K562 (cell line): ENCODE measurements around the gene DEF6. TPM values are rescaled to one million over a fixed set of nuclear protein-coding genes. Genes with fewer than 3 reads are reported as not detected.

Experiments
- ATAC-seq: fragments of 200-7000 bp; cut with Tn5 transposase; 3 replicates; pipeline ENCODE4 v1.9.1; 2020; ENCODE audit warnings: moderate library complexity
- BruUV-seq: library from RNA; stranded (reverse); fragments of 400-500 nt; replicated peaks from 2 replicates; lab custom pipeline; 2021; lab: Mats Ljungman, UMichigan
- CTCF ChIA-PET: fragments of 300-600 bp; formaldehyde crosslinking; extraction: SDS; loops from one replicate; lab custom pipeline; 2021; ENCODE audit warnings: low intra/inter-chr PET ratio; lab: Yijun Ruan, JAX
- POLR2A ChIA-PET: fragments of 300-600, 350-650 bp; sonication (Branson Sonifier 250); formaldehyde crosslinking; extraction: SDS; loops from one replicate; lab custom pipeline; 2021; ENCODE audit warnings: antibody characterized with exemption, inconsistent platforms; lab: Yijun Ruan, JAX
- DNase-seq, 4 experiments: peaks; one replicate each; pipeline versions ENCODE4 v3.0.0 to v3.0.0-alpha.2; 2011 to 2018; ENCODE audit warnings: low spot score in 3 of 4, mixed read lengths in 3 of 4; ENCODE audit errors: extremely low read depth in 1 of 4
- FAIRE-seq: peaks from 2 replicates; lab custom pipeline; 2011; peaks lifted over from hg19 to GRCh38; lab: Jason Lieb, UNC
- H2AFZ ChIP-seq: 2 replicates; pipeline ENCODE4 v1.6.0; 2011; ENCODE audit warnings: low read depth, low read length, control low read depth, inconsistent platforms
- H3K27ac ChIP-seq: fragments of 200-600 bp; 3 replicates; pipeline ENCODE4 v1.8.0; 2011; ENCODE audit warnings: low read depth, mild to moderate bottlenecking, control low read depth, inconsistent platforms, low read length, moderate library complexity, mixed read lengths; ENCODE audit errors: extremely low read depth
- H3K27me3 ChIP-seq, 2 experiments: fragments of 300-600 bp in 1 of 2; 2 replicates in 1 of 2; 3 replicates in 1 of 2; pipeline versions ENCODE4 v1.6.0 to v1.8.0; 2011; ENCODE audit warnings: inconsistent platforms in 2 of 2, low read length in 2 of 2, mild to moderate bottlenecking in 1 of 2, mixed read lengths in 1 of 2, moderate library complexity in 1 of 2; ENCODE audit not compliant: control insufficient read depth in 2 of 2, insufficient read depth in 2 of 2
- H3K36me3 ChIP-seq: fragments of 300-600 bp; 3 replicates; pipeline ENCODE4 v1.8.0; 2011; ENCODE audit warnings: mild to moderate bottlenecking, low read length, inconsistent platforms; ENCODE audit not compliant: control insufficient read depth, insufficient read depth
- H3K4me1 ChIP-seq, 2 experiments: fragments of 200-600 bp in 1 of 2; replicated peaks in 1 of 2; 2 replicates in 1 of 2; 3 replicates in 1 of 2; pipeline versions ENCODE4 v1.5.1 to v1.8.0; 2011; ENCODE audit warnings: inconsistent platforms in 2 of 2, low read length in 2 of 2, mild to moderate bottlenecking in 1 of 2, mixed read lengths in 1 of 2, moderate library complexity in 1 of 2; ENCODE audit not compliant: control insufficient read depth in 2 of 2, insufficient read depth in 2 of 2
- H3K4me2 ChIP-seq: 2 replicates; pipeline ENCODE4 v1.6.1; 2011; ENCODE audit warnings: low read length, control low read depth, inconsistent platforms, mixed read lengths; ENCODE audit not compliant: insufficient read depth
- H3K4me3 ChIP-seq: fragments of 200-600 bp; sonication (generic), shearing (Covaris generic); 2 replicates; pipeline ENCODE4 v1.5.1; 2016; ENCODE audit warnings: control low read depth, inconsistent platforms
- H3K79me2 ChIP-seq: fragments of 200-600 bp; 3 replicates; pipeline ENCODE4 v1.8.0; 2011; ENCODE audit warnings: low read length, inconsistent platforms; ENCODE audit not compliant: control insufficient read depth, insufficient read depth
- H3K9ac ChIP-seq, 2 experiments: 2 replicates each; pipeline versions ENCODE4 v1.6.0 to v1.6.1; 2011; ENCODE audit warnings: low read depth in 2 of 2, low read length in 2 of 2, control low read depth in 1 of 2, inconsistent platforms in 1 of 2, mild to moderate bottlenecking in 1 of 2, mixed read lengths in 1 of 2; ENCODE audit not compliant: insufficient read depth in 1 of 2
- H3K9me1 ChIP-seq: one replicate; pipeline ENCODE4 v1.6.0; 2011; ENCODE audit warnings: inconsistent platforms, mild to moderate bottlenecking, low read length, moderate library complexity; ENCODE audit not compliant: control insufficient read depth, insufficient read depth
- H3K9me3 ChIP-seq: replicated peaks from 2 replicates; pipeline ENCODE4 v1.5.1; 2011; ENCODE audit warnings: low read depth, low read length, inconsistent platforms; ENCODE audit not compliant: control insufficient read depth, insufficient read depth
- H4K20me1 ChIP-seq: replicated peaks from 2 replicates; pipeline ENCODE4 v1.6.1; 2011; ENCODE audit warnings: low read length, inconsistent platforms, mixed read lengths; ENCODE audit not compliant: control insufficient read depth, insufficient read depth
- CUX1 ChIP-seq: fragments of 200-800 bp; sonication (Bioruptor generic); IDR thresholded peaks from 2 replicates; pipeline ENCODE4 v1.6.1; 2016; ENCODE audit warnings: missing genetic modification characterization, missing compliant biosample characterization
- NCOA4 ChIP-seq: fragments of 450-650 bp; IDR thresholded peaks from 2 replicates; pipeline ENCODE4 v1.6.1; 2018; ENCODE audit warnings: mild to moderate bottlenecking; ENCODE audit not compliant: partially characterized antibody
- RBM17 ChIP-seq: fragments of 200-400 bp; formaldehyde crosslinking; IDR thresholded peaks from 2 replicates; pipeline ENCODE4 v1.6.1; 2017; ENCODE audit warnings: low read depth, mild to moderate bottlenecking, low read length, borderline replicate concordance
- WGBS: fragments of 100-300 bp; shearing (Covaris generic); methylation state at CpG from one replicate; pipeline ENCODE4 v1.1.6; 2016; ENCODE audit warnings: low coverage, mixed read lengths; ENCODE audit not compliant: insufficient coverage; ENCODE audit errors: missing lambda C conversion rate; 5-methylcytosine and 5-hydroxymethylcytosine counted together
- in situ Hi-C: fragments of 300-500 bp; cut with MboI; formaldehyde crosslinking; loops from 4 replicates; pipeline ENCODE4 v1.15.0; 2018; ENCODE audit warnings: inconsistent platforms, mixed read lengths
- intact Hi-C: fragments of 100-400 bp; cut with micrococcal nuclease; formaldehyde crosslinking; loops from 2 replicates; pipeline ENCODE4 v1.14.2; 2022
- polyA plus RNA-seq, 8 experiments: library from polyadenylated mRNA; depleted of rRNA in 4 of 8; stranded (reverse) in 5 of 8; unstranded in 3 of 8; fragments of >200 nt; fragmentation: Nextera tagmentation in 2 of 8; fragmentation: Illumina TruSeq in 1 of 8; extraction: Ambion mirVana in 2 of 8; extraction: Trizol in 1 of 8; gene quantifications; 2 replicates each; pipeline versions ENCODE4 v1.2.1 to v1.2.3, GENCODE V29; 2011 to 2014; ENCODE audit warnings: inconsistent platforms in 1 of 8, missing spikeins in 1 of 8
- total RNA-seq, 7 experiments: library from RNA; depleted of rRNA in 6 of 7; stranded (reverse); fragments of >200 nt in 6 of 7; fragmentation: Illumina TruSeq in 2 of 7; extraction: Trizol in 2 of 7; gene quantifications; 2 replicates each; pipeline versions ENCODE4 v1.2.1 to v1.2.3, GENCODE V29; 2011 to 2021; ENCODE audit warnings: low replicate concordance in 1 of 7
- TF ChIP-seq, protein P1 (sequence below): fragments of 450-650 bp; IDR thresholded peaks from 2 replicates; pipeline ENCODE4 v1.6.1; 2018; ENCODE audit not compliant: partially characterized antibody

Gene DEF6
- total and polyA plus RNA-seq, 9 of the 15 experiments (the other 6 are each of a cell fraction or from before 2014, with no cell fraction given), result 1.3 to 44.6 (median 22.7) TPM

DNA sequence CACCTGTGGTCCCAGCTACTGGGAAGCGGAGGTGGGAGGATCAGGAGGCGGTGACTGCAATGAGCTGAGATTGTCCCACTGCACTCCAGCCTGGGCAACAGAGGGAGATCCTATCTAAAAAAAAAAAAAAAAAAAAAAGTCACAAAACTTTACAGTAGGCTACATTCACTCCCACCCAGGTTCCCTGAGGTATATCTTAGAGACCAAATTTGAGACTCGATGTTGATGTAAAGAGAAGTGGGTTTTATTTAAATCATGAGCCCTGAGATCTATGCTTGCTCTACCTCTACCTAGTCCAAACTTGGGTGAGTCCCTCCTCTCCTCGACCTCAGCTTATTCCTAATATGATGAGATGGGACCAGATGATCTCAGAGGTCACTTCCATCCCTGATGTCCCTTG, 8.8 kb upstream of the DEF6 start:
- H3K4me2 ChIP-seq, result no peak overlapping the region
- no peaks in the 10 kb centered on the region for H4K20me1 ChIP-seq

More for the DNA sequence above, 8.8 kb upstream of the DEF6 start:
- Histone ChIP-seq H3K4me1 (0 out of 5 replicates have a peak, but pooled peaks cover 0 to 3% of the 10 kb centered on the region in 2 experiments), H3K4me3 (no peak overlapping the region), H2AFZ (no peak overlapping the region), H3K36me3 (peaks cover 9% of the 10 kb centered on the region; the same call in 2 of the 3 replicates), H3K9me1 (no peaks in the 10 kb centered on the region), H3K9ac (no peak overlapping the region), H3K79me2 (no peaks in the 10 kb centered on the region), H3K27ac (no peak overlapping the region), H3K27me3 (no peaks in the 10 kb centered on the region), H3K9me3 (no peaks in the 10 kb centered on the region)
- ATAC-seq (no peak), DNase-seq (no peak), FAIRE-seq (no peak)
- ChIA-PET POLR2A (interaction anchor here (0.7 to 5.1 kb wide), 9 partner anchors 8 to 179 kb away, joined by 3 to 25 read pairs (median 3); partner anchors contain the start of genes DEF6, RPL10A and ZNF76), CTCF (interaction anchor here (0.7 kb wide), 1 partner anchor 180 kb away, joined by 3 read pairs; no protein-coding TSS in a partner anchor)
- in situ Hi-C loops, result no loop called here
- intact Hi-C loops, result no loop called here
- BruUV-seq, result no TSS peak
- 38% methylated on average over 3 of the region's 4 CpGs for WGBS
- TF ChIP-seq, protein P1, sequence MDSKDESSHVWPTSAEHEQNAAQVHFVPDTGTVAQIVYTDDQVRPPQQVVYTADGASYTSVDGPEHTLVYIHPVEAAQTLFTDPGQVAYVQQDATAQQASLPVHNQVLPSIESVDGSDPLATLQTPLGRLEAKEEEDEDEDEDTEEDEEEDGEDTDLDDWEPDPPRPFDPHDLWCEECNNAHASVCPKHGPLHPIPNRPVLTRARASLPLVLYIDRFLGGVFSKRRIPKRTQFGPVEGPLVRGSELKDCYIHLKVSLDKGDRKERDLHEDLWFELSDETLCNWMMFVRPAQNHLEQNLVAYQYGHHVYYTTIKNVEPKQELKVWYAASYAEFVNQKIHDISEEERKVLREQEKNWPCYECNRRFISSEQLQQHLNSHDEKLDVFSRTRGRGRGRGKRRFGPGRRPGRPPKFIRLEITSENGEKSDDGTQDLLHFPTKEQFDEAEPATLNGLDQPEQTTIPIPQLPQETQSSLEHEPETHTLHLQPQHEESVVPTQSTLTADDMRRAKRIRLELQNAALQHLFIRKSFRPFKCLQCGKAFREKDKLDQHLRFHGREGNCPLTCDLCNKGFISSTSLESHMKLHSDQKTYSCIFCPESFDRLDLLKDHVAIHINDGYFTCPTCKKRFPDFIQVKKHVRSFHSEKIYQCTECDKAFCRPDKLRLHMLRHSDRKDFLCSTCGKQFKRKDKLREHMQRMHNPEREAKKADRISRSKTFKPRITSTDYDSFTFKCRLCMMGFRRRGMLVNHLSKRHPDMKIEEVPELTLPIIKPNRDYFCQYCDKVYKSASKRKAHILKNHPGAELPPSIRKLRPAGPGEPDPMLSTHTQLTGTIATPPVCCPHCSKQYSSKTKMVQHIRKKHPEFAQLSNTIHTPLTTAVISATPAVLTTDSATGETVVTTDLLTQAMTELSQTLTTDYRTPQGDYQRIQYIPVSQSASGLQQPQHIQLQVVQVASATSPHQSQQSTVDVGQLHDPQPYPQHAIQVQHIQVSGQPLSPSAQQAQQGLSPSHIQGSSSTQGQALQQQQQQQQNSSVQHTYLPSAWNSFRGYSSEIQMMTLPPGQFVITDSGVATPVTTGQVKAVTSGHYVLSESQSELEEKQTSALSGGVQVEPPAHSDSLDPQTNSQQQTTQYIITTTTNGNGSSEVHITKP, result peak; percentile 73
- TF ChIP-seq NCOA4 (no peak), RBM17 (no peak), CUX1 (CRISPR knock-in tag) (no peak)
- TF ChIP-seq, all 486 proteins: peak for 1
